NT2/D1 (cell line): Measurements from ENCODE around the gene VPS8.

Experiments
- DNase-seq: peaks from one replicate; pipeline ENCODE4 v3.0.0-alpha.2; 2011; ENCODE audit warnings: low read depth, low spot score
- H3K27me3 ChIP-seq: 2 replicates; pipeline ENCODE4 v1.6.0; 2011; ENCODE audit warnings: mild to moderate bottlenecking; ENCODE audit not compliant: insufficient read length, insufficient read depth
- H3K36me3 ChIP-seq: 2 replicates; pipeline ENCODE4 v1.6.1; 2011; ENCODE audit warnings: mild to moderate bottlenecking, low read length, mixed read lengths; ENCODE audit not compliant: insufficient read depth, insufficient read length
- H3K4me1 ChIP-seq: 2 replicates; pipeline ENCODE4 v1.5.1; 2011; ENCODE audit not compliant: insufficient read depth, insufficient read length
- H3K4me3 ChIP-seq: 2 replicates; pipeline ENCODE4 v1.5.1; 2011; ENCODE audit warnings: low read depth; ENCODE audit not compliant: insufficient read length
- H3K9ac ChIP-seq: 2 replicates; pipeline ENCODE4 v1.6.0; 2011; ENCODE audit warnings: low read depth; ENCODE audit not compliant: insufficient read length
- H3K9me3 ChIP-seq: 2 replicates; pipeline ENCODE4 v1.5.1; 2011; ENCODE audit warnings: mild to moderate bottlenecking, low read length; ENCODE audit not compliant: insufficient read depth
- SUZ12 ChIP-seq: IDR thresholded peaks from 2 replicates; pipeline ENCODE4 v1.6.1; 2011; ENCODE audit not compliant: insufficient read length, insufficient read depth; ENCODE audit errors: extremely low read depth
- YY1 ChIP-seq: IDR thresholded peaks from 2 replicates; pipeline ENCODE4 v1.6.1; 2011; ENCODE audit not compliant: insufficient read length, insufficient read depth
- ZNF274 ChIP-seq: IDR thresholded peaks from 2 replicates; pipeline ENCODE4 v1.6.1; 2011; ENCODE audit warnings: mild to moderate bottlenecking, low read depth, low read length

Gene VPS8

GRCh38 chr3:184813357-184813756, 1.4 kb downstream of the VPS8 start:
- Histone ChIP-seq H3K36me3 (peaks cover 2% of the 10 kb centered on the region), H3K4me3 (no peak overlapping the region), H3K9me3 (no peaks in the 10 kb centered on the region), H3K27me3 (peaks cover 14% of the 10 kb centered on the region), H3K4me1 (peaks cover 2% of the 10 kb centered on the region), H3K9ac (peak overlapping the region; percentile 87)
- TF ChIP-seq ZNF274 (no peak), SUZ12 (no peak), YY1 (no peak)
- no peak for DNase-seq

- Histone ChIP-seq H3K4me3 (no peak overlapping the region), H3K27me3 (peaks cover 14% of the 10 kb centered on the region), H3K36me3 (peaks cover 2% of the 10 kb centered on the region), H3K9me3 (no peaks in the 10 kb centered on the region), H3K9ac (no peak overlapping the region), H3K4me1 (peaks cover 2% of the 10 kb centered on the region)
- no peak for DNase-seq
- TF ChIP-seq ZNF274 (no peak), SUZ12 (no peak), YY1 (no peak)
These were observed 2.2 kb downstream of the VPS8 start for GRCh38 chr3:184814214-184814613.

GRCh38 chr3:184815046-184815930, 3.3 kb downstream of the VPS8 start:
- TF ChIP-seq YY1 = no peak
- TF ChIP-seq SUZ12 = no peak
- TF ChIP-seq ZNF274 = no peak
- Histone ChIP-seq H3K27me3 (peaks cover 14% of the 10 kb centered on the region), H3K9ac (no peak overlapping the region), H3K9me3 (no peaks in the 10 kb centered on the region), H3K4me1 (peaks cover 2% of the 10 kb centered on the region), H3K4me3 (no peak overlapping the region), H3K36me3 (peaks cover 2% of the 10 kb centered on the region)
- DNase-seq = no peak

GRCh38 chr3:184816614-184817013, 4.6 kb downstream of the VPS8 start:
- DNase-seq = no peak
- H3K9ac ChIP-seq = no peak overlapping the region
- peaks cover 14% of the 10 kb centered on the region for H3K27me3 ChIP-seq
- peaks cover 2% of the 10 kb centered on the region for H3K36me3 ChIP-seq
- H3K4me1 ChIP-seq = peaks cover 2% of the 10 kb centered on the region
- no peak overlapping the region for H3K4me3 ChIP-seq
- TF ChIP-seq ZNF274 (no peak), YY1 (no peak), SUZ12 (no peak)
- no peaks in the 10 kb centered on the region for H3K9me3 ChIP-seq

- Histone ChIP-seq H3K36me3 (peaks cover 2% of the 10 kb centered on the region), H3K9ac (no peak overlapping the region), H3K9me3 (no peaks in the 10 kb centered on the region), H3K4me3 (no peak overlapping the region), H3K4me1 (no peaks in the 10 kb centered on the region), H3K27me3 (no peaks in the 10 kb centered on the region)
- TF ChIP-seq ZNF274 = no peak
- TF ChIP-seq SUZ12 = no peak
- TF ChIP-seq YY1 = no peak
- no peak for DNase-seq
These were observed 8.6 kb downstream of the VPS8 start for GRCh38 chr3:184820525-184820924.

- H3K27me3 ChIP-seq = no peaks in the 10 kb centered on the region
- H3K9me3 ChIP-seq = no peaks in the 10 kb centered on the region
- TF ChIP-seq ZNF274 (no peak), YY1 (no peak), SUZ12 (no peak)
- peaks cover 2% of the 10 kb centered on the region for H3K36me3 ChIP-seq
- no peaks in the 10 kb centered on the region for H3K4me1 ChIP-seq
- H3K4me3 ChIP-seq = no peak overlapping the region
- no peak overlapping the region for H3K9ac ChIP-seq
- no peak for DNase-seq
These were observed 9.1 kb downstream of the VPS8 start for GRCh38 chr3:184821034-184821433.

- no peaks in the 10 kb centered on the region for H3K36me3 ChIP-seq
- no peak overlapping the region for H3K4me3 ChIP-seq
- H3K9me3 ChIP-seq = no peaks in the 10 kb centered on the region
- TF ChIP-seq SUZ12 (no peak), YY1 (no peak), ZNF274 (no peak)
- no peaks in the 10 kb centered on the region for H3K27me3 ChIP-seq
- no peaks in the 10 kb centered on the region for H3K4me1 ChIP-seq
- H3K9ac ChIP-seq = no peak overlapping the region
- no peak for DNase-seq
These were observed 10.1 kb downstream of the VPS8 start for GRCh38 chr3:184822081-184822480.
